ENCODE measurements around the gene GALNT11. TPM values are rescaled to one million over a fixed set of nuclear protein-coding genes. Genes with fewer than 3 reads are reported as not detected.

GALNT11 gene
- total and polyA plus RNA-seq, 9 donors, result 20.1 to 57.6 (median 34.3) TPM

DNA sequence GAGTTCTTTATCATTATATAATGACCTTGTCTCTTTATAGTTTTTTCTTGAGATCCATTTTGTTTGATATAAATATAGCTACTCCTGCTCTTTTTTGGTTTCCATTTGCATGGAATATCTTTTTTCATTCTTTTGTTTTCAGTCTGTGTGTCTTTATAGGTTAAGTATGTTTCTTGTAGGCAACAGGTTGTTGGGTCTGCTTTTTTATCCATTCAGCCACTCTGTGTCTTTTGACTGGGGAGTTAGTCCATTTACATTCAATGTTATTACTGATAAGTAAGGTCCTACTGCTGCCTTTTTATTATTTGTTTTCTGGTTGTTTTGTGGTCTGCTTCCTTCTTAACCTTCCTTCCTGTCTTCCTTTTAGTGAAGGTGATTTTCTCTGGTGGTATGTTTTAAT lies 21.1 kb downstream of the GALNT11 start:
- DNase-seq, result no peak
- H3K9me3 ChIP-seq, result no peaks in the 10 kb centered on the region
- H3K4me3 ChIP-seq, result no peak overlapping the region
- H3K36me3 ChIP-seq, result no peaks in the 10 kb centered on the region
- no peak overlapping the region for H3K27ac ChIP-seq
- TF ChIP-seq POLR2A (IDR thresholded peaks at IDR 0.05) (no peak), EP300 (IDR thresholded peaks at IDR 0.05) (no peak)
- TF ChIP-seq, protein P1, sequence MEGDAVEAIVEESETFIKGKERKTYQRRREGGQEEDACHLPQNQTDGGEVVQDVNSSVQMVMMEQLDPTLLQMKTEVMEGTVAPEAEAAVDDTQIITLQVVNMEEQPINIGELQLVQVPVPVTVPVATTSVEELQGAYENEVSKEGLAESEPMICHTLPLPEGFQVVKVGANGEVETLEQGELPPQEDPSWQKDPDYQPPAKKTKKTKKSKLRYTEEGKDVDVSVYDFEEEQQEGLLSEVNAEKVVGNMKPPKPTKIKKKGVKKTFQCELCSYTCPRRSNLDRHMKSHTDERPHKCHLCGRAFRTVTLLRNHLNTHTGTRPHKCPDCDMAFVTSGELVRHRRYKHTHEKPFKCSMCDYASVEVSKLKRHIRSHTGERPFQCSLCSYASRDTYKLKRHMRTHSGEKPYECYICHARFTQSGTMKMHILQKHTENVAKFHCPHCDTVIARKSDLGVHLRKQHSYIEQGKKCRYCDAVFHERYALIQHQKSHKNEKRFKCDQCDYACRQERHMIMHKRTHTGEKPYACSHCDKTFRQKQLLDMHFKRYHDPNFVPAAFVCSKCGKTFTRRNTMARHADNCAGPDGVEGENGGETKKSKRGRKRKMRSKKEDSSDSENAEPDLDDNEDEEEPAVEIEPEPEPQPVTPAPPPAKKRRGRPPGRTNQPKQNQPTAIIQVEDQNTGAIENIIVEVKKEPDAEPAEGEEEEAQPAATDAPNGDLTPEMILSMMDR (IDR thresholded peaks at IDR 0.05), result no peak
- intact Hi-C loops (cut with DNase I), result no loop called here
- no peaks in the 10 kb centered on the region for H3K27me3 ChIP-seq
- H3K4me1 ChIP-seq (ENCODE audit: insufficient read depth), result peaks cover 3% of the 10 kb centered on the region

GRCh38 chr7:152048051-152048450 lies 22.6 kb downstream of the GALNT11 start:
- H3K4me3 ChIP-seq, result no peak overlapping the region
- intact Hi-C loops (cut with DNase I), result no loop called here
- WGBS, 3 donors, result 95 to 98% (median 96%) methylated on average over 2 of the region's 2 CpGs

GRCh38 chr7:152050547-152050971 lies 25.1 kb downstream of the GALNT11 start:
- no peaks in the 10 kb centered on the region for H3K9me3 ChIP-seq
- H3K27ac ChIP-seq, result no peak overlapping the region
- intact Hi-C loops (cut with DNase I), result no loop called here
- WGBS, 3 donors, result 59 to 68% (median 67%) methylated on average over 4 of the region's 4 CpGs
- H3K4me1 ChIP-seq (ENCODE audit: insufficient read depth), result peaks cover 5% of the 10 kb centered on the region
- DNase-seq, result no peak
- no peak for TF ChIP-seq EP300 (IDR thresholded peaks at IDR 0.05)
- TF ChIP-seq, protein P1 (IDR thresholded peaks at IDR 0.05), result no peak
- TF ChIP-seq POLR2A (IDR thresholded peaks at IDR 0.05), result no peak
- H3K4me3 ChIP-seq, result no peak overlapping the region
- H3K27me3 ChIP-seq, result no peaks in the 10 kb centered on the region
- H3K36me3 ChIP-seq, result no peaks in the 10 kb centered on the region

More at GRCh38 chr7:152048051-152048450, 22.6 kb downstream of the GALNT11 start:
- H3K27ac ChIP-seq, result no peak overlapping the region
- peaks cover 3% of the 10 kb centered on the region for H3K4me1 ChIP-seq (ENCODE audit: insufficient read depth)
- no peaks in the 10 kb centered on the region for H3K27me3 ChIP-seq
- no peak for TF ChIP-seq EP300 (IDR thresholded peaks at IDR 0.05)
- H3K36me3 ChIP-seq, result no peaks in the 10 kb centered on the region
- DNase-seq, result no peak
- no peaks in the 10 kb centered on the region for H3K9me3 ChIP-seq

- H3K4me1 ChIP-seq (ENCODE audit: insufficient read depth), result peaks cover 5% of the 10 kb centered on the region
- H3K27me3 ChIP-seq, result no peaks in the 10 kb centered on the region
- no peak for DNase-seq
- H3K4me3 ChIP-seq, result no peak overlapping the region
- H3K36me3 ChIP-seq, result no peaks in the 10 kb centered on the region
- WGBS, 3 donors, result 96 to 98% (median 96%) methylated on average over 3 of the region's 3 CpGs
- H3K27ac ChIP-seq, result no peak overlapping the region
- TF ChIP-seq EP300 (IDR thresholded peaks at IDR 0.05) (no peak), POLR2A (IDR thresholded peaks at IDR 0.05) (no peak)
- TF ChIP-seq, protein P1 (IDR thresholded peaks at IDR 0.05), result no peak
- intact Hi-C loops (cut with DNase I), result no loop called here
- no peaks in the 10 kb centered on the region for H3K9me3 ChIP-seq
Observed at GRCh38 chr7:152051968-152052367, 26.5 kb downstream of the GALNT11 start.

DNA sequence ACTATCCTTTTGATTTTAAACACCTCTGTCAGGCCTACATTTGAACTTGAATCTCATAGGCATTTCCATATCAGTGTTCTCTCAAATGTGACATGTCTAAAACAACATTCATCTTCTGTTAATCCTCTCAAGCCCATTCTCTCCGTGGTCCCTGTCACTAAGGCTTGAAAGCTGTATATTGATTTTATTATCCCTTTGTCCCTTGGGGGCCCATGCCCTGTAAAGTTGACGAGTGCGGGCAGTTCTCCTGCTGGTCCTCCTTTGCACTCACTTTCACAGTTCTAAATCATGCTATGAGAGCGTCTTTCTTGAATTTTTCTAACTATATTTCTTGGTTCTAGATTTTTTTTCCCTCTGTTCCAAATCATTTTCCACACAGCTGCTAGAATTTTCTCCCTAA lies 27.3 kb downstream of the GALNT11 start:
- no peaks in the 10 kb centered on the region for H3K36me3 ChIP-seq
- WGBS, 3 donors, result 80 to 84% (median 82%) methylated on average over 4 of the region's 4 CpGs
- intact Hi-C loops (cut with DNase I), result no loop called here

More for the DNA sequence above, 27.3 kb downstream of the GALNT11 start:
- H3K9me3 ChIP-seq, result no peaks in the 10 kb centered on the region
- H3K27ac ChIP-seq, result no peak overlapping the region
- no peaks in the 10 kb centered on the region for H3K27me3 ChIP-seq
- DNase-seq, result no peak
- H3K4me1 ChIP-seq (ENCODE audit: insufficient read depth), result peaks cover 5% of the 10 kb centered on the region
- H3K4me3 ChIP-seq, result no peak overlapping the region
- TF ChIP-seq, protein P1 (IDR thresholded peaks at IDR 0.05), result no peak
- no peak for TF ChIP-seq POLR2A (IDR thresholded peaks at IDR 0.05)
- no peak for TF ChIP-seq EP300 (IDR thresholded peaks at IDR 0.05)
